DMS153 (cell line): Measurements from ENCODE around the gene TSSK3.
"Not testable (repeated sequence)": the region's sequence is repeated elsewhere in the genome, so short reads cannot be mapped to it uniquely, and the experiment has no call there.

Source experiments
- DNase-seq: peaks from one replicate; lab custom pipeline; 2025; lab: John Stamatoyannopoulos, UW

Gene TSSK3

DNA sequence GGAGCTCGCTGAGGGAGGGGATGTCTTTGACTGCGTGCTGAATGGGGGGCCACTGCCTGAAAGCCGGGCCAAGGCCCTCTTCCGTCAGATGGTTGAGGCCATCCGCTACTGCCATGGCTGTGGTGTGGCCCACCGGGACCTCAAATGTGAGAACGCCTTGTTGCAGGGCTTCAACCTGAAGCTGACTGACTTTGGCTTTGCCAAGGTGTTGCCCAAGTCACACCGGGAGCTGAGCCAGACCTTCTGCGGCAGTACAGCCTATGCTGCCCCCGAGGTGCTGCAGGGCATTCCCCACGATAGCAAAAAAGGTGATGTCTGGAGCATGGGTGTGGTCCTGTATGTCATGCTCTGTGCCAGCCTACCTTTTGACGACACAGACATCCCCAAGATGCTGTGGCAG is 1.4 kb downstream of the TSSK3 start:
- DNase-seq = no peak

DNA sequence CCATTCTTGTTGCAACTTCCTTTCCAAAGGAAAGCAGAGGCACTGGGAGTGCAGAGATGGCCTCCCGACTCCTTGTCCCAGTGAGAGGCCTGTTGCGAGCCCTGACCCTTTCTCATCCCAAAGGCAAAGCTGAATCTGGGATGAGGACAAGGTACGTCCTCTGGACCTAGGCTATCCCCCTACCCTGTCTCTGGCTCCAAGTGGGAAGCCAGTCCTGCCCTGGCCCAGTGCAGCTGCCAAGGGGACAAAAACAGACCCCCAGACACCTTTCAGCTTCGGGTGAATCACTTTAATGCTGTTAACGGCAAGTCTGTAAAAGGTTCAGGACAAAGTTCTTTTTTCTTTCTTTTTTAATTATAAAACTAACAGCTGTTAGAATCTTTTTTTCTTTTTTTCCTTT is 2.5 kb downstream of the TSSK3 start:
- no peak for DNase-seq

DNA sequence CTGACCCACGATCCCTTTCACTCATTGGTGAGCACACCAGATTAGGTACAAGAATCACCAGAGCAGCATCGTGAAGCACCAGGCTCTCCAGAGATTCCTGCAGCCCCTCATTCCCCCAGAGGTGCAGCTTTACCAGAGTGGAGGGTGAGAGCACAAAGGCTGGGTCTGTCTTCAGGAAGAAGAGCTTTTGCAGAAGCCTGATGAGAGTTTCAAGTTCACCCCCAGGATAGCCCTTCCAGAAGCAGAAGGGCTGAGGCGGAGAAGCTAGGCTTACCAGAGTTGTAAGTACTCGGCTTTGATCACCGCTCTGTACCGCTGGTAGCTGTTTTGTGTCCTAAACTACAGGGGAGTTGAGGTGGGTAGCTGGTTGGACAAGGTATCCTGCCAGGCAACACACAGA is 3.1 kb downstream of the TSSK3 start:
- no peak for DNase-seq

DNA sequence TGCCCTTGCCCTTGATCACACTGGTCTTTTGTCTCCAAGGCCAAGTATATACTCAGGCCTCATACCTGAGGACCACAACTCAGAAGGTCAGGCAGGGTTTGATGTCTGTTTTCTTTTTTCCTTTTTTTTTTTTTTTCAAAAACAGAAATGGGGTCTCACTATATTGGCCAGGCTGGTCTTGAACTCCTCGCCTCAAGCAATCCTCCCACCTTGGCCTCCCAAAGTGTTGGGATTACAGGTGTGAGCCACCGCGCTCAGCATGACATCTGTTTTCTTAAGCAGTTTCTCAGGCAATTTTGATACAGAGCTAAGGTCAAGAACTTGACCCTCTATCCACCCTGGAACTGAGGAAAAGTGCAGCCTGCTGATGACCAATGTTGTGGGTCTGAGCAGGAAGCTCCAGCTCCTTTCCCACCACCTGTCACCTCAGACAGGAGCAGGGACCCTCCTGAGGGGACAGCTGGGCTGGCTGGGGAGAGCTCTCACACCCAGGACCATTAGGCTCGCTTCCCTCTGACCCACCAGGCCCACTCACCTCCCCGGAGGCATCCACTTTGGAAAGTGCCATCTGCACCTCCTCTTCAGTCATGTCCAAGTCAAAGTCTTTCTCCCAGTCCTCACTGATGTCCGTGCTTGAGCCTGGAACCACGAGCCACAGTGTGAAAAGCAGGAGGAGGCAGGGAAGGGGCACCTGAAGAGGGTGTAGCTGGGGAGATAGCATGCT is 5.7 kb downstream of the TSSK3 start:
- no peak for DNase-seq

DNA sequence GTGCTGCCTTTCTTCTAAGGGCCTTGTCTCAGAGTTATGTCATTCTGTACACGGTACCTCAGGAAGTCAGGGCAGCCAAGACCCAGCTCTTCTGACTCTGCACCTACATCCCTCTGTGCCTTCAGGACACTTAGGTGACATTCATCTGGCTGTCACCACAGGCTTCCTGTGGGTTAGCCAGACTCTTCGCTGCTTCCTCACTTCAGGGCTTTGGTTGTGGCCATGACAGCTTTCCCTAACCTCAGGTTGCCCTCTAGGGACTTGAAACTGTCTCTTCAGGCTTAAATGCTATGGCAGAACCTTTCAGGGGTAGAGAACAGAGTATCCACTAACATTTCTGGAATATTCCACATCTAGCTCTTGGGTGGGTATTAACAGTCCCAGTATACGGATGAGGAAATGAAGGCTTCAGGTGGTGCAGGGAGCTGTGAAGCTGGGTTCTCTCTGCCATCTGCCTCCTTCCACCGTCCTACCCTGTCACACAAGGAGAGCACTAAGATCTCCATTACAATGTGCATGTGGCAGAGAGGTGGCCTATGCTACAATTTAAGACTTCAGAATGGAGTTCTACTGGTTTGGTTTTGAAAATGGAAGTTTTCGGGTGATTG is 9.9 kb downstream of the TSSK3 start:
- no peak for DNase-seq

DNA sequence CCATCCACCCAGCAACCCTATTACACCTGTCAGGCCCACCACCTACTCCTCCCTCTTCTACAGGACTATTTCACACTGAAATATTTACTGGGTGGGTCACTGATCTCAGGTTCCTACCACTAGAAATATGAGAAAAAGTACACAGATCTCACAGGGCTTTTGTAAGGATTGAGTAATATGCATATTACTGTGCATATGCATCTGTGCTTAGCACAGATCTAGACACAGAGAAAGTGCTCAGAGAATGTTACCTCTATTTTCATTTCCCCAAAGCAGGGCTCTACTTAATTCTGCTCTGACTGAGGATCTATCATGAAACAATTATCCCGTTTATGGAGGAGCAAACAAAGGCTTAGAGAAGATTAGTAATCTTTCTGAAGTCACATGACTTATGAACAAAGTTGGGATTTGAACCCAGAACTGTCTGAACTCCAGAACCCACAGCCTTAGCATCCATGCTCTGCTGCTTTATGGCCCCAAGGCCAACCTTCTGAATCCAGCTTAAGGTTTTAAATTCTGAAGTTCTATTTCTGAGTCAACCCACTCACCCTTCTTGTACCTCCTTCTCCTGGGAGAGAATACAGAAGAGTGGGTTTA is 11.8 kb downstream of the TSSK3 start:
- no peak for DNase-seq

DNA sequence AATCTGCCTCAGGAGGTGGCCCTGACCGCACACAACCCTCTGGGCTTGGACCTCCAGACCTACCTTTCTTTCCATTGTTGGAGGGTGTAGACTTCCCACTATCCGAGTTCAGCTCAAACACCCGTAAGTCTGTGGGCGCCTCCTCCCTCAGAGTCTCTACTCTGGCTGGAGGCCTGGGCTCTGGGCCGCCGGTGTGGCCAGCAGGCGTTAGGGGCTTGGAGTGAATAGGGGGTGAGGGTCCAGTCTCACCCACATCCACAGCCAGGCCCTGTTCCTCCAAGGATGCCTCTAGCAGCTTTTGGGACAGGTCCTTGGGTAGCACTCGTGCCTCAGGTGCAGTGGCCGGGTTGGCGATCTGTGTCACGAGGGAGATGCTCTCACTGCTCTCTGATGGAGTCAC is 13.9 kb downstream of the TSSK3 start:
- no peak for DNase-seq

DNA sequence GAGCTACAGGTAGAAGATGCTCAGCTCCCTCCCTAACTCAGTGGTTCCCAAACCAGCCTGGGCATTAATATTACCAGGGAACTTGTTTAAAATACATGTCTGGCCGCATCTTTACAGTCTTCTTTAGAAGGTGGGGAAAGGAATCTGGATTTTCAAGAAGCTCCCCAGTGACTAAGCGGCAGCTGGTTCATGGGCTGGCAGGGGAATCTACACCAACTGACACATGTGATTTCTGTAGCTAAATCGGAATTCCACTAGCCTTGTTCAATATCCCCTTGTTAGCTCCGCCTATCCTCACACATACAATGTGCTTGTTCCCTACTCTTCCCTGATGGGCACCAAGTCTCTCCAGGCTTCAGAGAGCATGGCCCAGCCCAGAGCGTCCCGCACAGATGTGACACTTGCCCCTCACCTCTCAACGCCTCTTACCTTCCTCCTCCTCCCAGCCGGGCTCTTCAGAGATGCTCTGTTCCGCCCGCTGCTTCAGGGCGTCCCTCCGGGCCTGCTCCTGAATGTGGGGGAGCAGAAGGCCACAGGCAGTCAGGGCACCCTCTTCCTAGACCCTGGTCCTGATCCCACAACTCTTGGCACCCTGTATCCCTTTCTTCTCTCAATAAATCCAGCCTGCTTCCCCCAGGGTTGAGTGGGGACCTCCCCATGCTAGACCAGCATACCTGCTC is 15.3 kb downstream of the TSSK3 start:
- DNase-seq = no peak

DNA sequence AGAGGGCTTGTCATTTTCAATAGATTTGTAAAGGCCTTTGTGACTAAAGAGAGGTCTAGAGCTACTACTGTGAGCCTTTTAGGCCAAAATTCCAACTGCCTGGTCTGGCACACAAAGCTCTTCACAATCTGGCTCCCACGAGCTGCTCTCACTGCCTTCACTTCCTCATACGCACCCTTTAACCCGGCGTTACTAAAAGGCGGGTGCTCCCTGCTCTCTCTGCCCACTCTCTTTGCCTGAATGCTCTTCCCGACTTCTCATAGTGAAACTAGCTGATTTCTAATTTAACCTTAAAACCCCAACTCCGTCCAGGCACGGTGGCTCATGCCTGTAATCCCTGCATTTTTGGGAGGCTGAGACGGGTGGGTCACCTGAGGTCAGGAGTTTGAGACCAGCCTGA is 17.7 kb downstream of the TSSK3 start:
- DNase-seq = no peak

DNA sequence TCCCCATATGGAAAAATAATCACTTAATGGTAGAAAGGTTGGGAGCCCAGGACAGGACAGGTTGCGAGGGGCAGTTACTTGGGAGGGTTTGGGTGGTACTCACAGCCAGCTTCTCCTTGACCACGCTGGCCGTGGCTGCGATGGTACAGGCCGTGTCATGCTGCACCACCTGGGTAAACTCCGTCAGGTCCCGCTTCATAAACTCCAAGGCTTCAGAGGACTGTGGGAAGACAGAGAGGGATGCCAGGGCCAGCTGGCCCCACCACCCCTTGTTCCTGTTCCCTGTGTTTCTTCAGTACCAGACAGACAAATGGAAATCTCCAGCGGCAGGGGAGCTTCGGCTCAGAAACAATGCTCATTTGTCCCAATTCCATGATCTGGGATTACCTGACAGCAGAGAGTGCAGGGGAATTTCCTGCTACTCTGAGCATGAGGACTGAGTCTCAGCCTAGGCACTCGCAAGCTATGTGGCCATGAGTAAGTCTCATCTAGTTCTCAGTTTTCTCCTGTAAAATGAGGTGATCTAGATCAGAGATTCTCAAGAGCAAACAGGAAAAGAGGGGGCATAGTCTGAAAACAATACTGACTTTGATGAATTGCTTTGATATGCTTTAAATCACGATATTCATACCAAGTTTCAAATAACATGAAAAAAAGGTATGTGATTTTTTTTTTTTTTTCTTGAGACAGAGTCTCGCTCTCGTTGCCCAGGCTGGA is 24.5 kb downstream of the TSSK3 start:
- DNase-seq = no peak

DNA sequence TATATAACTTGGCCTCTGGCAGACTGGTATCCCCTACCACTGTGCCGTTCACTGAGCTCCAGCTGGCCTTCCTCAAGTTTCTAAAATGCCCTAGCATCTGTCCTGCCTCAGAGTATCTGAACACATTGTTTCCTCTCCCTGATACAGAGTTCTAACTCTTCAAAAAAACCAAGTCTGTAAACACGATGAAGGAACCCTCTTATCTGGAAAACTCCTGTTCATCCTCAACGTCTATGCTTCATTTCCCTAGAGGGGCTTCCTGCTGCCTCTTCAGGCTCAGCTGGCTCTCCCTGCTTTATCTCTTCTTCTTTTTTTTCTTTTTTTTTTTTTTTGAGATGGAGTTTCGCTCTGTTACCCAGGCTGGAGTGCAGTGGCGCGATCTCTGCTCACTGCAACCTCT is 26.3 kb downstream of the TSSK3 start:
- no peak for DNase-seq

DNA sequence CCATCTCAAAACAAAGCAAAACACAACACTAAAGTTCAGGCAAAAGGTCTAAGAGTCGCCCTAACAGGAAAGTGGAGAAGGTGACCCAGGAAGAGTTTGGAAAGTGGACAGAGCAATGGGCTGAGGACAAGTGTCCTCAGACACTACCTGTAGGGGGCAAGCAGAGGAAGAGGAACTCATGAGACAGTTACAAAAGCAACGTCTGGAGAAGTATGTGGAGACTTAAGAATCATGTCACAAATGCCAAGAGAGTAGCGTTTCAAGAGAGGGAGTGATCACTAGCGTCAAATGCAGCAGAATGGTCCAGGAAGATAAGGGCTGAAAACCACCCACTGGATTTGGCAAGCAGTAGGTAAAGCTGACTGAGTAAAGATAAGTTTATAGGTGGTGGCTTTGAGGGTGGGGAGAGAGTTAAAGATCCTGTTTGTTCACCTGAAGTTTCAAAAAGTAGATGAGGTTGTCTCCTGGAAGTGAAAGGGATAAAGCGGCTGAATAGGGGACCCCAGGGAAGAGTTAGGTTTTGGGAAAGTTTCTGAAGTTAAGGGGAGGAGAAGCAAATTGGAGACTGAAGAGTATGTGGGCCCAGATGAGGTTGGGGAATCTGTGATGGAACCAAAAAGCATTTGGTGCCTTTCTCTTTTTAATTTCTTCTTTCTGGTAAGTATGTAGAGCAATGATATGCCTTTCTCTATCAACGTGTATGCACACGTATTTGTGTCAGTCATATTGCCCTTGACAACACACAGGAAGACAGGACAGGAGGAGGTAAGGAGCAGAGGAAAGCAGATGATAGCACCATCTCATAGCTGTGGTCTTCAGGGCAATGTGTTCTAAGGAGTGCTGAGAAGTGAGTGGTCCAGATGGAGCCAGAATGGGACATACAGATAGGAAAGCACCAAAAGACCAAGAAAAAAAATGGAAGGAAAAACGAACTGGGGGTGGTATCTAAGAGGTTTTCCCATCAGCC is 28.8 kb downstream of the TSSK3 start:
- no peak for DNase-seq

DNA sequence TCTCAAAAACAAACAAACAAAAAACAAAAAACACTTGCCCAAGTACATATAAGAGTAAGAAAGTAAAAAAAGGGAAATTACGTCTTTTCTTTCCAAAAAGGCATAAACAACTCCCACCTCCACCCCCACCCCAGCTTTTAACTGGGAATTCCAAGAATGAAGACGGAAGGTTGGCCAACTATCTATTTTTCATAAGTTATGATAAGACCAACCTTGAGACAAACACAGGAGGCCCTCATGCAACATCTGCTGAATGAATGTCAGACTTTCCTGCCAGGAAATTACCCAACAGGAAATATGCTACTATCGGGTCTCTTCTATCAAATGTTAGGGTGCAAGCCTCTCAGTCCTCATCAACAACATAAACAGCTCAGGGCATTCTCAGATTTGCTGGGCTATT is 30.0 kb downstream of the TSSK3 start:
- DNase-seq = no peak

DNA sequence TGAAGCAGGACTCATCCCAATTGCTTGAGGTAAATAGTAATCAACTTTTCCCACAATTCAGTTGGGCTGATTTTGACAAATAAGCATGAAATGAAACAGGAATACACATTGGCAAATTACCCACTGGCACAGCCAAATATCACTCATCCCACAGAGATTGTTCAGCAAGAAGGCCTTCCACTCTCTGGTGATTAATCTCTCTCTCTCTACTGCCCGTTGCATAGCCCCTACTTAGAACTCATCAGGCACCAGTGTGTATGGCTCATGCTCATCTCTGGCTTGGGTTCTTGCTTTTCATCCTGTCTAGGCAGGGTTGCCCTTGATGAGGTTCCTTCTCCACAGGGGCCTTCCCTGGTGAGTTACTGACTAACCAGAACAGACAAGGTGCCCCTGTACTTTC is 30.8 kb downstream of the TSSK3 start:
- DNase-seq = no peak

DNA sequence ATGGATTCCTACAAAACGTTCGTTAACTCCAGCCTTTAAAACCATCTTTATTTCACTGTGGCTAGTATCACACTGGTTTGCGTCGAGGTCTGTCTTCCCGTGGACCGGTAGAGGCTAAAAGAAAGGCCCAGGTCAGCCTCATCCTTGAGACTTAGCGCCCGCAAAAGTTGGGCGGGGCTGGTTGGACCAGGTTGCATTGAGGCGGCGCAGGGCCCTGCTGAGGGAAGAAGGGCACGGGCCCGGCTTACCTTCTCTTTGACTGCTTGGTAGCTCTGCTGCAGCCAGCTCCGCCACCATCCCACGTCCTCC is 31.4 kb downstream of the TSSK3 start:
- no peak for DNase-seq

DNA sequence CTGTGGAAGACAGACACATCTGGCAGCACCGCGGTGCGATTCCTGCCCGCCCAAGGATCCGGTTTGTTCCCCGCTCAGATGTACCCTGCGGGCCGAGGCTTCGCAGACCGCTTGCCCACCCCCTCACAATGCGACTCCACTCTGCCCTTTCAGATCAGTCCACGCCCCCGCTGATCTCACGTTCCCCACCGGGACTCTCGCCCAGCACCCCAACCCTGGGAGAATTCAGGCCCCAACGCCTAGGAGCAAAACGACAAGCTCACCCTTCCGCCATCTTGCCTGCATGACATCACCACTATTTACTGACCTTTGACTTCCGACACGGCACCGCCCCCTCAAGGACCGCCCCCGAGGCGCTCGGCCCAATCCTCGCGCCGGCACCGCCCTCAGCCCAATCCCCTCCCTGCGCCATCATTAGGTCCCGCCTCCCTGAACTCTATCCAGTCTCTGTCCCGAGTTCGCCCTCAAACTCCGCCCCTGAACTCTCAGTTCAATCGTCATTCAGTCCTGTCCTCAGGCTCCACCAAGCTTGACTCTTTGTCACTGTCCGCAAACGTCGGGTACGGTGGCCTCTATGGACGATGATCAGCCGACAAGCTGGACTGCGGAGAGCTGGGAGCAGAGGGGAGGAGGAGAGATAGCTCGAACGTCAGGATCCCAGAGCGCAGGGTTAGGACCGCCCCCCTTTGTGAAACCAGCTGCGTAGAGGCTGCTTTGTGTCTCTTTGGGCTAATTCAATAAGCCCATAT is 32.0 kb downstream of the TSSK3 start, which contains the start of gene BSDC1:
TSS of gene BSDC1 (minus strand) at position 301 of the 749 bp plus-strand sequence. CDS start at position 274, 27 bp downstream.
- DNase-seq = peak; percentile 100

DNA sequence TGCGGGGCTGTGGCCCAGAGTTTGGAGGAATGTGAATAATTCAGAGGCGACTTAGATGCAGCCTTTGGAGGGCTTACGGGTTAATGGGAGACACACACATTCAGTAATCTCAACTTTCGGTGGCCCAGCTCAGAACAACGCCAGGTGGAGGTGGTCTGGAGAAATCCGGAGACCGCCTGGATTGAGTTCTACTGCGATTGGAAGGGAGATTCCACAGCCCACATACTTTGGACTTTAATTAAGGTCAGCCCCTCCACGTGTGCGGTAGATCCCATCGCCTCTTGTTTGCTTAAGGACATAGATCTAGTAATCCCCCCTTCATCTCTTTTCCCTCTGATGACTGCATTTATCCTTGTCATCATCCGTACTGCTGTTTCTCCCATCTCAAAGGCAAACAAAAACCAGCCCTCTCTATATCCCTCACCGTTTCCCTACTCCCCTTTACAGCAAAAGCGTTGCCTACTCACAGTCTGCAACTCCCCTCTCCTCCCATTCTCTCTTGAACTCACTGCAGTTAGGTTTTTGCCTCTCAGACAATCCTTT is 32.6 kb downstream of the TSSK3 start:
- DNase-seq = peak; percentile 33

DNA sequence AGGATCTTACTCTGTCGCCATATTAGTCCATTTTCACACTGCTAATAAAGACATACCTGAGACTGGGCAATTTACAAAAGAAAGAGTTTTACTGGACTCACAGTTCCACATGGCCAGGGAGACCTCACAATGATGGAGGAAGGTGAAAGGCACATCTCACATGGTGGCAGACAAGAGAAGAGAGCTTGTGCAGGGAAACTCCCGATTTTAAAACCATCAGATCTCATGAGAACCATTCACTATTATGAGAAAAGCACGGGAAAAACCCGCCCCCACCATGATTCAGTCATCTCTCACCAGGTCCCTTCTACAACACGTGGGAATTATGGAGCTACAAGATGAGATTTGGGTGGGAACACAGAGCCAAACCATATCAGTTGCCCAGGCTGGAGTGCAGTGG is 34.2 kb downstream of the TSSK3 start:
- DNase-seq = not testable (repeated sequence)

DNA sequence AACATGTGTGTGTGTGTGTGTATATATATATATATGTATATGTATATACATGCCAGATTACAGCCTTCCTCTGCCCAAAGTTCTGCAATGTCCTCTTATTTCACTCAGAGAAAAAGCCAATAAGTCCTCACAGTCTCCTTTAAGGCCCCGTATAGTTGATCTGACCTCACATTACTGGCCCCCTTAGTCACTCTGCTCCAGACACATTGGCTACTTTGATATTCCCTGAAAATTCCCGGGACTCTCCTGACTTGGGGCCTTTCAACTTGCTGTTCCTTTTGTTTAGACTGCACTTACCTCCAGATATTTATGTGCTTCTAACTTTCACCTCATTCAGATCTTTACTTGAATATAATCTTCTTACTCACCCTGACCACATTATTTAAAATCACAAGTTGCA is 36.1 kb downstream of the TSSK3 start:
- no peak for DNase-seq

DNA sequence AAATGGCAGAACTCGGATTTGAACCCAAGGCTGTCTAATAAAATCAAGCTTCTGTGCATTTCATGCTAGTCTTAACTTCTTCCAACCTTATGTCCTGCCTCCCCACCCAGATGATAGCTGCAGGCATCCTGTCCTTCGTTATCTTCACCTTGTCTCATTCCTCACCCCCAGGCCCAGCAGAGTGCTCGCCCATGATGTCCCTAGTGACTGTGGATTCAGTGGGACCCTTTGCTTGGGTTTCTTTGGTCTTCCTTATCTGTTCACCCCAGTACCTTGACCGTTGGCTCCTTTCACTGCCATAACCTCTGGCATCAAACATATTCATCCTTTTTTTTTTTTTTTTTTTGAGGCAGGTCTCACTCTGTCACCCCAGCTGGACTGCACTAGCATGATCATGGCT is 37.5 kb downstream of the TSSK3 start:
- no peak for DNase-seq
